WTC11 (cell line): ENCODE results near the gene RLN3. TPM values are rescaled to one million over a fixed set of nuclear protein-coding genes. Genes with fewer than 3 reads are reported as not detected.

Source experiments
- ATF2 ChIP-seq: sonication (generic); formaldehyde crosslinking; IDR thresholded peaks from 2 replicates; pipeline ENCODE4 v1.8.1; 2022; ENCODE audit warnings: low read depth, missing genetic modification reagents, borderline replicate concordance
- CBFB ChIP-seq: sonication (generic); formaldehyde crosslinking; IDR thresholded peaks from 2 replicates; pipeline ENCODE4 v1.8.1; 2022; ENCODE audit warnings: mild to moderate bottlenecking, low read depth, missing genetic modification reagents
- CREM ChIP-seq: sonication (generic); formaldehyde crosslinking; IDR thresholded peaks from 2 replicates; pipeline ENCODE4 v1.8.1; 2022; ENCODE audit warnings: mild to moderate bottlenecking, missing genetic modification reagents, moderate library complexity
- CTCF ChIP-seq: fragments of 200-600 bp; IDR thresholded peaks from 2 replicates; pipeline ENCODE4 v1.8.0; 2022; ENCODE audit warnings: antibody characterized with exemption
- FOXK1 ChIP-seq: sonication (generic); formaldehyde crosslinking; IDR thresholded peaks from 2 replicates; pipeline ENCODE4 v1.8.0; 2022; ENCODE audit warnings: mild to moderate bottlenecking, moderate library complexity, missing genetic modification reagents
- KAT7 ChIP-seq: sonication (generic); formaldehyde crosslinking; IDR thresholded peaks from 2 replicates; pipeline ENCODE4 v1.8.1; 2023; ENCODE audit warnings: missing genetic modification reagents, mild to moderate bottlenecking, borderline replicate concordance
- MLX ChIP-seq: sonication (generic); formaldehyde crosslinking; IDR thresholded peaks from 2 replicates; pipeline ENCODE4 v1.8.1; 2023; ENCODE audit warnings: mild to moderate bottlenecking, missing genetic modification reagents, moderate library complexity
- MXD4 ChIP-seq: fragments of 250-450 bp; sonication (Bioruptor Pico); IDR thresholded peaks from 2 replicates; pipeline ENCODE4 v1.8.0; 2021; ENCODE audit warnings: mild to moderate bottlenecking, moderate library complexity, borderline replicate concordance
- NR2C2 ChIP-seq: sonication (generic); formaldehyde crosslinking; IDR thresholded peaks from 2 replicates; pipeline ENCODE4 v1.8.0; 2022; ENCODE audit warnings: mild to moderate bottlenecking, missing genetic modification reagents
- PREB ChIP-seq: sonication (generic); formaldehyde crosslinking; IDR thresholded peaks from 2 replicates; pipeline ENCODE4 v1.8.1; 2022; ENCODE audit warnings: mild to moderate bottlenecking, missing genetic modification reagents, moderate library complexity, borderline replicate concordance
- RELA ChIP-seq: sonication (generic); formaldehyde crosslinking; IDR thresholded peaks from 2 replicates; pipeline ENCODE4 v1.8.1; 2022; ENCODE audit warnings: missing genetic modification reagents, mild to moderate bottlenecking, borderline replicate concordance
- SMAD3 ChIP-seq: sonication (generic); formaldehyde crosslinking; IDR thresholded peaks from 2 replicates; pipeline ENCODE4 v1.8.0; 2022; ENCODE audit warnings: missing genetic modification reagents, mild to moderate bottlenecking, borderline replicate concordance
- SMAD4 ChIP-seq: sonication (generic); formaldehyde crosslinking; IDR thresholded peaks from 2 replicates; pipeline ENCODE4 v1.8.0; 2022; ENCODE audit warnings: mild to moderate bottlenecking, missing genetic modification reagents
- SOX15 ChIP-seq: fragments of 250-450 bp; sonication (Bioruptor Pico); IDR thresholded peaks from 2 replicates; pipeline ENCODE4 v1.9.0; 2021; ENCODE audit warnings: mild to moderate bottlenecking
- TCF7 ChIP-seq: sonication (generic); formaldehyde crosslinking; IDR thresholded peaks from 2 replicates; pipeline ENCODE4 v1.8.0; 2022; ENCODE audit warnings: mild to moderate bottlenecking, low read depth, missing genetic modification reagents, moderate library complexity
- ZNF263 ChIP-seq: sonication (generic); formaldehyde crosslinking; IDR thresholded peaks from 2 replicates; pipeline ENCODE4 v1.8.1; 2022; ENCODE audit warnings: low read depth, mild to moderate bottlenecking, moderate library complexity, missing genetic modification reagents
- ZNF281 ChIP-seq: sonication (generic); formaldehyde crosslinking; IDR thresholded peaks from 2 replicates; pipeline ENCODE4 v1.8.0; 2023; ENCODE audit warnings: mild to moderate bottlenecking, missing genetic modification reagents
- ZNF396 ChIP-seq: fragments of 250-450 bp; sonication (Bioruptor Pico); IDR thresholded peaks from 2 replicates; pipeline ENCODE4 v1.8.0; 2021; ENCODE audit warnings: mild to moderate bottlenecking, moderate library complexity, borderline replicate concordance
- total RNA-seq: library from RNA; stranded (reverse); gene quantifications from 3 replicates; pipeline ENCODE4 v1.2.3, GENCODE V29; 2021
- TF ChIP-seq, protein P1 (sequence below): fragments of 250-450 bp; sonication (Bioruptor Pico); IDR thresholded peaks from 2 replicates; pipeline ENCODE4 v1.9.0; 2021; ENCODE audit warnings: moderate library complexity, mild to moderate bottlenecking, inconsistent platforms, borderline replicate concordance
- TF ChIP-seq, protein P2 (sequence below): sonication (generic); formaldehyde crosslinking; conservative IDR thresholded peaks from 2 replicates; pipeline ENCODE4 v1.8.1; 2023; ENCODE audit warnings: mild to moderate bottlenecking, low read depth, missing genetic modification reagents, moderate library complexity
- TF ChIP-seq, protein P3 (sequence below): sonication (generic); formaldehyde crosslinking; IDR thresholded peaks from 2 replicates; pipeline ENCODE4 v1.8.0; 2023; ENCODE audit warnings: missing genetic modification reagents, mild to moderate bottlenecking, borderline replicate concordance

The RLN3 gene
- total RNA-seq, 1 experiment from 2014 or later = not detected

- no peak for TF ChIP-seq FOXK1 (CRISPR knock-in tag)
- no peak for TF ChIP-seq PREB (CRISPR knock-in tag)
- no peak for TF ChIP-seq SMAD4 (CRISPR knock-in tag)
- TF ChIP-seq CTCF = peak; percentile 66; the same call in 1 of the 2 replicates
- no peak for TF ChIP-seq SOX15
- TF ChIP-seq ZNF396 (CRISPR knock-in tag) = no peak
- no peak for TF ChIP-seq RELA (CRISPR knock-in tag)
- TF ChIP-seq NR2C2 = no peak
- TF ChIP-seq MLX (CRISPR knock-in tag) = no peak
- 0 out of 2 replicates have a peak, but pooled peaks have one; percentile 23 for TF ChIP-seq KAT7 (CRISPR knock-in tag)
- no peak for TF ChIP-seq TCF7 (CRISPR knock-in tag)
- no peak for TF ChIP-seq CBFB (CRISPR knock-in tag)
- TF ChIP-seq SMAD3 (CRISPR knock-in tag) = no peak
- 0 out of 2 replicates have a peak, but pooled peaks have one; percentile 17 for TF ChIP-seq ZNF281 (CRISPR knock-in tag)
- no peak for TF ChIP-seq ZNF263 (CRISPR knock-in tag)
- TF ChIP-seq, protein P1, sequence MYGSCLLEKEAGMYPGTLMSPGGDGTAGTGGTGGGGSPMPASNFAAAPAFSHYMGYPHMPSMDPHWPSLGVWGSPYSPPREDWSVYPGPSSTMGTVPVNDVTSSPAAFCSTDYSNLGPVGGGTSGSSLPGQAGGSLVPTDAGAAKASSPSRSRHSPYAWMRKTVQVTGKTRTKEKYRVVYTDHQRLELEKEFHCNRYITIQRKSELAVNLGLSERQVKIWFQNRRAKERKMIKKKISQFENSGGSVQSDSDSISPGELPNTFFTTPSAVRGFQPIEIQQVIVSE (CRISPR knock-in tag) = no peak
- no peak for TF ChIP-seq MXD4
- TF ChIP-seq, protein P2, sequence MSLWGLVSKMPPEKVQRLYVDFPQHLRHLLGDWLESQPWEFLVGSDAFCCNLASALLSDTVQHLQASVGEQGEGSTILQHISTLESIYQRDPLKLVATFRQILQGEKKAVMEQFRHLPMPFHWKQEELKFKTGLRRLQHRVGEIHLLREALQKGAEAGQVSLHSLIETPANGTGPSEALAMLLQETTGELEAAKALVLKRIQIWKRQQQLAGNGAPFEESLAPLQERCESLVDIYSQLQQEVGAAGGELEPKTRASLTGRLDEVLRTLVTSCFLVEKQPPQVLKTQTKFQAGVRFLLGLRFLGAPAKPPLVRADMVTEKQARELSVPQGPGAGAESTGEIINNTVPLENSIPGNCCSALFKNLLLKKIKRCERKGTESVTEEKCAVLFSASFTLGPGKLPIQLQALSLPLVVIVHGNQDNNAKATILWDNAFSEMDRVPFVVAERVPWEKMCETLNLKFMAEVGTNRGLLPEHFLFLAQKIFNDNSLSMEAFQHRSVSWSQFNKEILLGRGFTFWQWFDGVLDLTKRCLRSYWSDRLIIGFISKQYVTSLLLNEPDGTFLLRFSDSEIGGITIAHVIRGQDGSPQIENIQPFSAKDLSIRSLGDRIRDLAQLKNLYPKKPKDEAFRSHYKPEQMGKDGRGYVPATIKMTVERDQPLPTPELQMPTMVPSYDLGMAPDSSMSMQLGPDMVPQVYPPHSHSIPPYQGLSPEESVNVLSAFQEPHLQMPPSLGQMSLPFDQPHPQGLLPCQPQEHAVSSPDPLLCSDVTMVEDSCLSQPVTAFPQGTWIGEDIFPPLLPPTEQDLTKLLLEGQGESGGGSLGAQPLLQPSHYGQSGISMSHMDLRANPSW (CRISPR knock-in tag) = no peak
- TF ChIP-seq ATF2 (CRISPR knock-in tag) = no peak
- no peak for TF ChIP-seq CREM (CRISPR knock-in tag)
- TF ChIP-seq, protein P3, sequence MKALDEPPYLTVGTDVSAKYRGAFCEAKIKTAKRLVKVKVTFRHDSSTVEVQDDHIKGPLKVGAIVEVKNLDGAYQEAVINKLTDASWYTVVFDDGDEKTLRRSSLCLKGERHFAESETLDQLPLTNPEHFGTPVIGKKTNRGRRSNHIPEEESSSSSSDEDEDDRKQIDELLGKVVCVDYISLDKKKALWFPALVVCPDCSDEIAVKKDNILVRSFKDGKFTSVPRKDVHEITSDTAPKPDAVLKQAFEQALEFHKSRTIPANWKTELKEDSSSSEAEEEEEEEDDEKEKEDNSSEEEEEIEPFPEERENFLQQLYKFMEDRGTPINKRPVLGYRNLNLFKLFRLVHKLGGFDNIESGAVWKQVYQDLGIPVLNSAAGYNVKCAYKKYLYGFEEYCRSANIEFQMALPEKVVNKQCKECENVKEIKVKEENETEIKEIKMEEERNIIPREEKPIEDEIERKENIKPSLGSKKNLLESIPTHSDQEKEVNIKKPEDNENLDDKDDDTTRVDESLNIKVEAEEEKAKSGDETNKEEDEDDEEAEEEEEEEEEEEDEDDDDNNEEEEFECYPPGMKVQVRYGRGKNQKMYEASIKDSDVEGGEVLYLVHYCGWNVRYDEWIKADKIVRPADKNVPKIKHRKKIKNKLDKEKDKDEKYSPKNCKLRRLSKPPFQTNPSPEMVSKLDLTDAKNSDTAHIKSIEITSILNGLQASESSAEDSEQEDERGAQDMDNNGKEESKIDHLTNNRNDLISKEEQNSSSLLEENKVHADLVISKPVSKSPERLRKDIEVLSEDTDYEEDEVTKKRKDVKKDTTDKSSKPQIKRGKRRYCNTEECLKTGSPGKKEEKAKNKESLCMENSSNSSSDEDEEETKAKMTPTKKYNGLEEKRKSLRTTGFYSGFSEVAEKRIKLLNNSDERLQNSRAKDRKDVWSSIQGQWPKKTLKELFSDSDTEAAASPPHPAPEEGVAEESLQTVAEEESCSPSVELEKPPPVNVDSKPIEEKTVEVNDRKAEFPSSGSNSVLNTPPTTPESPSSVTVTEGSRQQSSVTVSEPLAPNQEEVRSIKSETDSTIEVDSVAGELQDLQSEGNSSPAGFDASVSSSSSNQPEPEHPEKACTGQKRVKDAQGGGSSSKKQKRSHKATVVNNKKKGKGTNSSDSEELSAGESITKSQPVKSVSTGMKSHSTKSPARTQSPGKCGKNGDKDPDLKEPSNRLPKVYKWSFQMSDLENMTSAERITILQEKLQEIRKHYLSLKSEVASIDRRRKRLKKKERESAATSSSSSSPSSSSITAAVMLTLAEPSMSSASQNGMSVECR (CRISPR knock-in tag) = 0 out of 2 replicates have a peak, but pooled peaks have one; percentile 58
Observed at GRCh38 chr19:14031719-14032480, 4.0 kb downstream of the RLN3 start, which contains the start of gene IL27RA (continued).
